ENCODE results near the gene SUSD3.

SUSD3 gene

DNA sequence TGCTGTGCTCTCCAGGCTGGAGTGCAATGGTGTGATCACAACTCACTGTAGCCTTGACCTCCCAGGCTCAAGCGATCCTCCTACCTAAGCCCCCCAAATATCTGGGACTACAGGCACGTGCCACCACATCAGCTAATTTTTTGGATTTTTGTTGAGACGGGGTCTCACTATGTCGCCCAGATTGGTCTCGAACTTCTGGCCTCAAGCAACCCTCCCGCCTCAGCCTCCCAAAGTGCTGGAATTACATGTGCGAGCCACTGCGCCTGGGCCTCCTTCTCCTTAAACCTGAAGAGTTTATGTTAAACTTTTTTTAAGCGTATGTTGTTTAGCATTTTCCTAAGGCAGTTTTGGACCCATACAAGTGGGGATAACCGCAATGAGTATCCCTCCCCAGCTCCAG, 30.8 kb upstream of the SUSD3 start:
- H3K27ac ChIP-seq, result no peak overlapping the region
- DNase-seq (ENCODE audit: low read depth, low spot score), result no peak

DNA sequence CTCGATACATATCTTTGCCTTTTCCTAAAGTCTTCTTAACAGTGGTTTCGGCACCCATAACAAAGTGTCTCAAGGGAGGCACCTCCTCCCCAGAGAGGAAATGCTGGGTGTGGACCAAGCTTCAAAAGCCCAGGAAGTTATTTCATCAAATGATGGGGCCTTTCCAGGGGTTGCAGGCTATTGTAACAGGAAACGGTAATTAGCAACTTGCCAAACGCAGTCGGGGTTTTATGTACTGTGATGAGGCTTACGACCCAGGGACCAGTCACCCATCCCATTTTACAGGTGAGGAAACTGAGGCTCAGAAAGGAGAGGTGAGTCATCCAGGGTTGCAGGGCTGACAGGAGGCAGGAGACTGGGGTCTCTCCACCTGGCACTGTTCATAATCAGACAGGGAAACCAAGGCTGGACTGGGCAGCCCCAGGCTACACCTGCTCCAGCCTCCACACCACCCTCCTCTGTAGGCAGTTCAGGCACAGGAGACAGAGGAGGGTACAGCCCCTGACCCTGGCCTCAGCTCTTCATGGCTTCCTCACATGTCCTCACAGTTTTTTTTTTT, 30.0 kb upstream of the SUSD3 start:
- no peak overlapping the region for H3K27ac ChIP-seq
- no peak for DNase-seq (ENCODE audit: low read depth, low spot score)

DNA sequence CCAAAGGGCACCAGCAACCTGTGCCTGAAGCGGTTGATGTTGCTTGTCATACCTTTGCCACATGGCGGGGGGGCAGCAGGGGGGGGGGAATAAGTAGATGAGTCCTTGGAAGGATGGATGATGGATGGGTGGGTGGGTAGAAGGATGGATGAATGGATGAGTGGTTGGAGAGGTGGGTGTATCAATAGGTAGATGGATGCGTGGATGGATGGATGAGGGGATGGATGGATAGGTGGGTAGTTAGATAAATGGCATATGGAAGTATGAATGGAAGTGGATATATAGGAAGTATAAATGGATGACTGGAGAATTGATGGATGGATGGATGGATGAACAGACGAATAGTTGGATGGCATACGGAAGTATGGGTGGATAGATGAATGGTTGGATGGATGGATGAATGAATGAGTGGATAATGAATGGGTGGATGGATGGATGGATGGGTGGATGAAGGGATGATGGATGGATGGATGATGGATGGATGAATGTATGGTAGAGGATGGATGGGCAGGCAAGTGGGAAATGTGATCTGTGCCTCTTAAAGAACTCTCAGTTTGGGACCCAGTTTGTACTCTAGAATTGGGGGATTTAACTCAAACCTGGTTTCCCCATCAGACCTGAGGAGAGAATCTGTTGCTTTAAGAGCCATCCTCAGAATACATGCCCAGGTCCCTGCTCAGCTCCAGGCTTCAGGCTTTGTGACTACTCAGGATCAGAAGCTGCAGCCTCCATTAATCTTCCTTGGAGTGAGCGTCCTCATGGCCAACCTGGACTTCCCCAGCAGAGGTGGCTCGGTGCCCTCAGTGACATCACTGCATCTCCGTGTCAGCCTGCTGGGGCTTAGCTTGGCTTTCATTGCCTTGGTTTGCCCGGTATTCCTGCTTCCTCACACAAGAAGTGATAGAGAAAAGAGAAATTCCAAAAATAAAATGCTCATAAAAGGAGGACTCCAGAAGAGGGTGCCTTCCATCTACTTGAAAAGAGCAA, 27.6 kb upstream of the SUSD3 start:
- DNase-seq (ENCODE audit: low read depth, low spot score), result no peak
- no peak overlapping the region for H3K27ac ChIP-seq

DNA sequence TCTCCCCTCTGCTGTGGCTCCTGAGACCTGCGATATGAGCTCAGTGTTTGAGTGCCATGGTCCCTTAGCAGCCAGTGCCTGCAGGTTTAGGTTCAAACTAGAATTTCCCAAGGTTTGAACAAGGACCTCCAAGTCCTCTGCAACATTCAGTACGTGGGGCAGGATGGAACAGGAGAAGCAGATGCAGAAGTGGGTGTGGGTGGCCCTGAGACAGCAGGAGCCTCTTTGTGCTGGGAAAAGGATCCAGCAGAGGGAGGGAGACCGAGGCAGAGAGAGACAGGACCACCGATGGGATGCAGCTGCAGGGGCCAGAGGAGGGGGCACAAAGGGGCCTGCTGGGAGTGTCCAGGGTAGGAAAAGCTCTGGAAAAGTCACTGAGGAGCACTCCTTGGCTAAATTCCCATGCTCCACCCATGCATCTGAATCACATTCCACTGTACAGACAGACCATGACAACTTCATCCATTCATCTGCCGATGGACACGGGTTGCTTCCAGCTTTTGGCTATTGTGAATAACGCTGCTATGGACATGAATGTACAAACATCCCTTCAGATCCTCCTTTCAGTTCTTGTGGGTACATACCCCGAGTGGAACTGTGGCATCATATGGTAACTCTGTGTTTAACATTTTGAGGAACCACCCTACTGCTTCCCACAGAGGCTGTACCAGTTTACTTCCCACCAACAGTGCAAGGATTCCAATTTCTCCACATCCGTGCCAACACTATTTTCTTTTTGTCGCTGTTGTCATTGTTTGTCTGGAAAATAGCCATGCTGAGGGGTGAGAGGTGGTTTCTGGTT, 26.7 kb upstream of the SUSD3 start:
- no peak overlapping the region for H3K27ac ChIP-seq
- no peak for DNase-seq (ENCODE audit: low read depth, low spot score)

DNA sequence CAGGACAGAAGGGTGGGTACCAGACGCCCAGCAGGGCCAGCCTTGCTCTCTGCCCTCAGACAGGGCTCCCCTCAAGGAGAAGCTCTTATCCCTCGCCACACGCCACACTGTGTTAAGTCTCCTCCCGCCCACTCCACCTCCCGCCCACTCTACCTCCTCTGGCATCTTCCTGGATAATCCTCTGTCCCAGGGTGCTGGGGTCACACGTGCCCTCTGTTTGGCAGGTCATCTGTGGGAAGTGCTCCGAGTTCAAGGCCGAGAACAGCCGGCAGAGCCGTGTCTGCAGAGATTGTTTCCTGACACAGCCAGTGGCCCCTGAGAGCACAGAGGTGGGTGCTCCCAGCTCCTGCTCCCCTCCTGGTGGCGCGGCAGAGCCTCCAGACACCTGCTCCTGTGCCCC, 26.0 kb upstream of the SUSD3 start:
- H3K27ac ChIP-seq, result no peak overlapping the region
- DNase-seq (ENCODE audit: low read depth, low spot score), result no peak

DNA sequence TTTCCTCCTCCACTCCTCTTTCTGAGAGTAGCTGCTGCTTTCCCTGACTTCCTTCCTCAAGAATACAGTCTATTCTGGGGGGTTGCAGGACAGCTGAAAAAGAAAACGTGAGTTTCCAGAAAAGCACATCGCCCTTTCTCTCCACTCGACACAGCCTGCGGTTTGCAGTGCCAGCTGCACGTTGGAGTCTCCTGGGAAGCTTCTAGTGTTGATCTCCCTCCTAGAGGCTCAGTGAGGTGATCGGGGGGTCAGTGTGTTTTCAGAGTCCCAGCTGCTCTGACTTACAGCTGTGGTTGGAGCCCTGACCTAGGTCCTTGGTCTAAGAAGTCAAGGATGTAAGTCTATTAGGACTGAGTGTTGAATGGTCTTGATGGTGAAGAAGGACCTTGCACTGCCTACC, 25.0 kb upstream of the SUSD3 start:
- DNase-seq (ENCODE audit: low read depth, low spot score), result no peak
- H3K27ac ChIP-seq, result no peak overlapping the region

DNA sequence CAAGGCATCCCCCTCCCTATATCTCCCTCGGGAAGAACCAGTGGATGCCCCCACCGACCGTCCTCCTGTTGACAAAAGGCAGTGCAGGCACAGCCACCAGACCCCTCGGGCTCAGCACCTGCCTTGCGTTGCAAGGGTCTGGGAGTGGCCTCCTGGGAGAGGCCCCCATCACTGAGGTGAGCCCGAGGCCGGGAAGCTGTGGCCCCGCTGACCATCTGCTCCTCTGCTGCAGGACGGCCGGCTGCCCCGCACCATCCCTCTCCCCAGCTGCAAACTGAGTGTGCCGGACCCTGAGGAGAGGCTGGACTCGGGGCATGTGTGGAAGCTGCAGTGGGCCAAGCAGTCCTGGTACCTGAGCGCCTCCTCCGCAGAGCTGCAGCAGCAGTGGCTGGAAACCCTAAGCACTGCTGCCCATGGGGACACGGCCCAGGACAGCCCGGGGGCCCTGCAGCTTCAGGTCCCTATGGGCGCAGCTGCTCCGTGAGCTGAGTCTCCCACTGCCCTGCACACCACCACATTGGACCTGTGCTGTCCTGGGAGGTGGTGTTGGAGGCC, 23.3 kb upstream of the SUSD3 start:
- no peak overlapping the region for H3K27ac ChIP-seq
- DNase-seq (ENCODE audit: low read depth, low spot score), result no peak

DNA sequence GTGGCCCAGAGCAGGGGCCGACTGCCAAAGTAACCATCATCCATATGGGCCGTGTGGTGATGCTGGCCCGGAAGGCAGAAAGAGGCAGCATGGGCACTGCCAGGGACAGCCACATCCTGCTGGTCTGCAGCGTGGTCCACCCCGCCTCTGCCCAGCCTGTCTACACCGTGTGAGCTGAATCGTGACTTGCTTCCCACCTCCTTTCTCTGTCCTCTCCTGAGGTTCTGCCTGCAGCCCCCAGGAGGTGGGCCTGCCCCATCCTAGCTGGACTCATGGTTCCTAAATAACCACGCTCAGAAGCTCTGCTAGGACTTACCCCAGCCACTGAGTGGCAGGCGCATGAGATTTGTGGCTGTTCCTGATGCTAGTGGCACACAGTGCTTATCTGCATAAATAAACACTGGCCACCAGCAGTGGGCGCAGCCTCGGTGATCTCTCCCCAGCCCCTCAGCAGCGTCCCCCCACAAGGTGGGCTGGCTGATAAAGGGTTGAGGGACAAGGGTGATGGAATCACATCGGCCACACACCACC, 22.6 kb upstream of the SUSD3 start:
- H3K27ac ChIP-seq, result no peak overlapping the region
- no peak for DNase-seq (ENCODE audit: low read depth, low spot score)

DNA sequence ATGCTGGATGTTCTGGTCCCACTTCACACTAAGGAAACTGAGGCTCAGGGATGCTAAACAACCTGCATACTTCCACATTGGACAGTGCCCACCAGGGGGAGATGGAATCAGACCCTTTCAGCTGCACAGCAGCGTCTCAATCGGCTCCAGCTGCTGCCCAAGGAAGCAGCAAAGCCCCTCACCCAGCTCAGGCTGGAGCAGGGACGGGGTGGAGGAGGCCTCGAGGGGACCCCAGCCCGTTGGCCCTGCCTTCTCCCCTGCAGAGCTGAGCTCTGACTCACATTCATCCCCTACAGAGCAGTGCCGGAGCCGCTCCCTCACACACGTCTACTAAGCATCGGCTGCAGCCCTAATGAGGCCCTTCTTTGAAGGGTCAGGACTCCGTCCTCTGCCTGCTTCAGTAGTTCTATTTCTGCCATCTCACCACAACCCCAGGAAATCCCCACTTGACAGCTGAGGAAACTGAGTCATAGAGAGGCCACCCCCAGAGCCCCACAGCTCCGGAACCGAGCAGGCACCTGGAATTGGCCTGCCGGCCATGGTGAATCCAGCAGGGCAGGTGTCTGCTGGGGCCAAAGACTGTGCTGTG, 21.5 kb upstream of the SUSD3 start:
- no peak for DNase-seq (ENCODE audit: low read depth, low spot score)
- H3K27ac ChIP-seq, result no peak overlapping the region

DNA sequence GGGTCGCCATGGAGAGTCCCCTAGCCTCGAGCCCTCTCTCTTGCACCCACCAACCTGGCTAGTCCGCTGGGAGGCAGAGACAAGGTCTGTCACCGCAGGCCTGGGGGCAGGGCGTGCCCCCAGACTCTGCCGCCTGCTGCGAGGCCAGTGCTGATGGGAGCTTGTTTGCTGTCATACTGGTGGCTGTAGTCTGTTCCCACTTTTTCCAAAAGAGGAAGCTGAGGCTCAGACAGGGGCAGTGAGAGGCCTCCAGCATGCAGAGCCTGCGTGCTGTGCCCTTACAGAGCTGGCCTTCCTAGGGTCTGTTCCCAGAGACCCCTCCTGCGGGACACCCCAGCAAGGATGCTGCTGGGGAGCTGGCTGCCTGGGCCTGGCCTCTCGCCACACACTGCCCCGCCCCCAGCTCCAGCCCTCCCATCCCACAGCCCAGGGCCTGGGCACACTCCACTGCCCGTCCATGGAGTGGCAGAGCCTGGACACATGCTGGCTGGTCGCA, 21.0 kb upstream of the SUSD3 start:
- no peak for DNase-seq (ENCODE audit: low read depth, low spot score)
- H3K27ac ChIP-seq, result no peak overlapping the region

DNA sequence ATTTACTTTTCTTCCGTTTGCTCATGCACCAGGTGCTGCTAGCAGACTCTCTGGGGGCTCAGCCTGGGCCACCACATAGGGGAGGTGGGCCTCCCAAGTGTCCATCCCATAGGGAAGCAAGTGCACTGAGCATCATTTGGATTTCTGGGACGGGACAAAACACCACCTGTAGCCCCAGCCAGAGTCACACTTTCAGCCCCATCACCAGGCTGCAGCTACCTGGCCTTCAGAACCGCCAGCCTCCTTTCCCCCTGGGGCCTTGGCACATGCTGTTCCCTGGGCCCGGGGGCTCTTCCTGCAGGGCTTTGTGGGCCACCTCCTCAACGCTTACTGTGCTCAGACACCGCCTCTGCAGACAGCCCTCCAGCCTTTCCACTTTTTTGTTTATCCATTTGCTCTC, 19.6 kb upstream of the SUSD3 start:
- H3K27ac ChIP-seq, result no peak overlapping the region
- DNase-seq (ENCODE audit: low read depth, low spot score), result no peak

DNA sequence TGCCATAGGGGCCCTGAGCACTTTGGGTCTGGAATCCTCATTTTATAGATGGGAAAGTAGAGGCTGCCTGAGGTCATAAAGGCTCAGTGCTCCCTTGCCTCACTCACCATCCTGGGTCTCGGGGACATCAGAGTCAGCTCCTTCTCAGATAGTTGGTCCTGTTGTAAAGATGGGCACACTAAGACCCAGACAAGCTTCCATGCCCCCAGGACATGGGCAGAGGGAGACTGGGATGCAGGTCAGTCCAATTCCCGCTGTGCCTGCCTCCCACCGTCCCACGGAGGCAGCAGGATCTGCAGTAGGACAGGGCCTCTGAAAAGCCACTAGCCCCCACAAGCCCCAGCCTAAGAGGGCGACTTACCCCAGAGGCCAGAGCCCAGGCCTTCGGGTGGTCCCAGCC, 19.0 kb upstream of the SUSD3 start:
- H3K27ac ChIP-seq, result no peak overlapping the region
- no peak for DNase-seq (ENCODE audit: low read depth, low spot score)

DNA sequence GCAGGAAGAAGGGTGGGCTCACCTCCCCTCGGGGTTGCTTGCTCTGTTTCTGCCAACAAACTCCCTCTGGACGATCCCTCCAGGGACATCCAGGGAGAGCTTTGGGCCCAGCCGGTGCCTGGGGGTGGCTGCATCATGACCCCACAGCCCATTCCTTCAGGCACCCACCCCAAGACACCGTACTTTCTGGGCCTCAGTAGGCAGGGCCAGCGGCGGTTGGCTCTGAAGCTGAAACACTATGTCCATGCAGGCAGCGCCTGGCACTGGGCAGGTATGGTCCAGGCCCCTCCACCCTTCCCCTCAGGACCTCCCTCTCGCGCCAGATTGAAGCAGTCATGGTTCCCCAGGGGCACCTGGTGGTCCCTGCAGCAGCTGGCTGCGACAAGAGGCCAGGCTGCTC, 18.5 kb upstream of the SUSD3 start:
- no peak overlapping the region for H3K27ac ChIP-seq

DNA sequence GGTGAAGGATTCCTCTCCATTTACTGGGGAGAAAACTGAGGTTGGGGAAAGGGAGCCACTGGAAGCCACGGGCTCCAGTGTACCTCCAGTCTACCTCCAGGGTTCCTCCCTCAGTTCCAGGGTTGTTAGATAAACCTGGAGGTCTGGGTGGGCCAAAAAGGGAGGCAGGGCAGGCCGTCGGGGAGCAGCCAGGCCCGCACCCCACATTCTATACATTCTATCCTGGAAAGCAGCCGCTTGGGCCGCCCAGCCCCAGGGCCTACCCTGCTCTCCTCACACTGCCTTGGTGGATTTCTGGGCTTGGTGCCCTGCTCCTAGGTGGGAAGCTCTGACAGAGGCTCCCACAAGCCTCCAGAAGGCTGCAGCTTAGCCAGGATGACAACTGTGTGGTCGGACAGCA, 18.1 kb upstream of the SUSD3 start:
- H3K27ac ChIP-seq, result no peak overlapping the region
- no peak for DNase-seq (ENCODE audit: low read depth, low spot score)

More for the DNA sequence above, 18.5 kb upstream of the SUSD3 start:
- DNase-seq (ENCODE audit: low read depth, low spot score), result no peak

DNA sequence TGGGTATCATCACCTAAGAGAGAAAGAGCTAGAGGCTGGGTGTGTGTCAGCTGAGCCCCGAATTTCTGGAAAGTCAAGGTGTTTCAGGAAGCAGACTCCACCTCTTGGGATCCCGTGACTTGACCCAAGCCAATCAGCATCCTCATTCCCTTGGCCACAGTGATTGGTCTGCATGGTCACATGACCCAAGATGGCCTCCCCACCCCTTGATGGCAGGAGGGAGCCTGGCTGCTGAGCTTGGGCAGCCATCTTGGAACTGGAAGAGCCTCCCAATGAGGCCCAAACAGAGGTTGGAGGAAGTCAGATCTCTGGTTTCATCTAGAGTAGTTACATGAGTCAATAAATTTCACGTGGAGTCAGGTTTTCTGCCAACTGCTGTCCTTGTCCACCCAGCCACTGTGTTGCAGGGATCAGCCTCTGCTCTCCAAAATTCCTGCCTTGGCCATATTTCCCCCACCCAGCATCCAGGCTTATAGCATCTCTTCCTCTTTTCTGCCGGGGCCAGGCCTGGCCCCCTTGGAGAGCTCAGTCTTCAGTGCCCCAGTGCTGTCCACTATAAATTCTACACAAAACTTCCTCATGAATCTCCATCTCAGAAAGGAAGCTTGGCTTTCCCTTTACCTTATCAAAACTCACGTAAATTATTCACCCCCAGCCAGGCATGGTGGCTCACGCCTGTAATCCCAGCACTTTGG, 17.2 kb upstream of the SUSD3 start:
- no peak for DNase-seq (ENCODE audit: low read depth, low spot score)
- H3K27ac ChIP-seq, result no peak overlapping the region

DNA sequence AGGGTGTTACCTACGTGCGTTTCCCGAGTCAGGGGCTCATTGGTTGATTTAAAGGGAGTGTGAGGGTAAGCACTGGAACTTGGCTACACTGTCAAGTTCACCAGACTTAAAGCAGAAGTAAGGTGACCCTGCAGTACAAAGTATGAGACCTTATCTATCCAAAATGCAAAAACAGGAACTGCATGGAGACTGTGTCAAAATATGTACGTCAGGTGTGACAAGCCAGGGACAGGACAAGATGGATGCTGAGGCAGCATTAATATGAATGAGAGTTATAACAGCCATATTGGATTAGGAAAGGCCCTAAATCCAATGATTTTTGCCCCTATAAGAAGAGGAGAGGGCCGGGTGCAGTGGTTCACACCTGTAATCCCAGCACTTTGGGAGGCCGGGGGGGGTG, 15.4 kb upstream of the SUSD3 start:
- H3K27ac ChIP-seq, result no peak overlapping the region
- DNase-seq (ENCODE audit: low read depth, low spot score), result no peak

DNA sequence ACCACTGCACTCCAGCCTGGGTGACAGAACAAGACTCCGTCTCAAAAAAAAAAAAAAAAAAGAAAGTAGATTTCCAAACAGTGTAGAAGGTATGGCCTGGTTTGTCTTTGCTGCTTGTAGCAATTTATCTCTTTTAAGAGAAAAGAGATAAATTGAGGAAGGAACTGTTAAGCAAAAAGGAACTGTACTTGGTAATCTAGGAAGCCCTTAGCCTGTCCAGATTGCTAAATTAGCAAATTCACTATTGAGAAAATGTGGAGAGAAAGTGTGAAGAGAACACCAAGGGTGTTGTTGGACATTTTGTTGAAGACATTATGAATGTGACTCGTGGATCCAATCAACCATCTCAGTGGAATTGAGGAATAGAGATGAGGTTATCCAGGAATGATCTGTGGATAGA, 13.0 kb upstream of the SUSD3 start:
- no peak overlapping the region for H3K27ac ChIP-seq

DNA sequence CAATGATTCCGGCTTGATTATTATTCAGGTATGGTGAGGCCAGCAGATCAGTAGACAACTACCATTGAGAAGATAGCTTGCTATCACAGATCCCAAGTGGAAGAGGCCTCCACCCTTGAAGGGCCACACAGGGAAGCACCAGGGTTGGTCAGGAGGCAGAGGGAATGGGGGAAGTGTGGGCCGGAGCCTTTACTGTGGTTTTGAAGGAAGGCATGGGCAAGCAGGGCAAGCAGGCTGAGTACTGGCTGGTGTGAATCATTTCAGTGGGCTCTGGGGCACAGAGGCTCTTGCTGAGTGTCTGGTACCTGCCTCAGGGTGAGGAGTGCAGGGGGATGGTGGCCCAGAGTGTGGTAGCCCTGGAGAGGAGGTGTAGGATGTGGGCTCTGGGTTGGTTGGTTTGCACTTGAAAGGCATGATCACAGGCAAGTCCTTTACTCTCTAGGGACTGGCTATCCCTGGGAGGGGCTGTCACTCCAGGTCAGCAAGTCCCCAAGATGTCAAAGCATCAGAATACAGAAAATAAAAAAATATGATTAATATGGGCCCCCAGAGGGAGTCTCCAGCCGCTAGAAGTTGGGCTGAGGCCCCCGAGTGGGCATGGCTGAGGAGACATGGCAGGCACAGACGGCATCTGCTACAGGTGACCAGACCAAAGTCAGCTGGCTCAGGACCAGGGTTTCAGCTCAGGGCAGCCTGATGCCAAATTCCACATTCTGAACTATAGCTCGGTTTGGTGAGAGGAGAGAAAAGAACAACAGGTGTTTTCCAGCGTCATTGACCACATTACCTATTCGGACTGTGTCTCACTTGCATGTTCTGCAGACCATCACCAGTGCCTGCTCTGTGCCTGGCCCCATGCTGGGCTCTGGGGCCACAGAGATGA, 9.7 kb upstream of the SUSD3 start:
- no peak overlapping the region for H3K27ac ChIP-seq
- DNase-seq (ENCODE audit: low read depth, low spot score), result no peak

More for the DNA sequence above, 13.0 kb upstream of the SUSD3 start:
- no peak for DNase-seq (ENCODE audit: low read depth, low spot score)
